ENCODE data around the gene TEX261.

TEX261 gene

GRCh38 chr2:70967189-70967588 lies 27.5 kb downstream of the TEX261 start:
- DNase-seq (ENCODE audit: low read depth in 1 of 2, low spot score in 1 of 2), result no peak
- no peak for TF ChIP-seq POLR2AphosphoS5 (IDR thresholded peaks at IDR 0.05; ENCODE audit: low read depth)
- Histone ChIP-seq H3K27ac (replicated peaks) (no peak overlapping the region), H3K27me3 (ENCODE audit: insufficient read depth, poor library complexity, severe bottlenecking) (peaks cover 7% of the 10 kb centered on the region), H3K4me3 (replicated peaks; ENCODE audit: insufficient read depth, low read length) (no peak overlapping the region)

- DNase-seq (ENCODE audit: low read depth in 1 of 2, low spot score in 1 of 2), result no peak
- H3K27ac ChIP-seq (replicated peaks), result no peak overlapping the region
- peaks cover 7% of the 10 kb centered on the region for H3K27me3 ChIP-seq (ENCODE audit: insufficient read depth, poor library complexity, severe bottlenecking)
- TF ChIP-seq SPI1 (IDR thresholded peaks at IDR 0.05; ENCODE audit: borderline replicate concordance, low read depth), result no peak
- TF ChIP-seq, protein P1, sequence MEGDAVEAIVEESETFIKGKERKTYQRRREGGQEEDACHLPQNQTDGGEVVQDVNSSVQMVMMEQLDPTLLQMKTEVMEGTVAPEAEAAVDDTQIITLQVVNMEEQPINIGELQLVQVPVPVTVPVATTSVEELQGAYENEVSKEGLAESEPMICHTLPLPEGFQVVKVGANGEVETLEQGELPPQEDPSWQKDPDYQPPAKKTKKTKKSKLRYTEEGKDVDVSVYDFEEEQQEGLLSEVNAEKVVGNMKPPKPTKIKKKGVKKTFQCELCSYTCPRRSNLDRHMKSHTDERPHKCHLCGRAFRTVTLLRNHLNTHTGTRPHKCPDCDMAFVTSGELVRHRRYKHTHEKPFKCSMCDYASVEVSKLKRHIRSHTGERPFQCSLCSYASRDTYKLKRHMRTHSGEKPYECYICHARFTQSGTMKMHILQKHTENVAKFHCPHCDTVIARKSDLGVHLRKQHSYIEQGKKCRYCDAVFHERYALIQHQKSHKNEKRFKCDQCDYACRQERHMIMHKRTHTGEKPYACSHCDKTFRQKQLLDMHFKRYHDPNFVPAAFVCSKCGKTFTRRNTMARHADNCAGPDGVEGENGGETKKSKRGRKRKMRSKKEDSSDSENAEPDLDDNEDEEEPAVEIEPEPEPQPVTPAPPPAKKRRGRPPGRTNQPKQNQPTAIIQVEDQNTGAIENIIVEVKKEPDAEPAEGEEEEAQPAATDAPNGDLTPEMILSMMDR (IDR thresholded peaks at IDR 0.05; ENCODE audit: insufficient read depth, low read length), result no peak
- TF ChIP-seq POLR2AphosphoS5 (IDR thresholded peaks at IDR 0.05; ENCODE audit: low read depth), result no peak
- TF ChIP-seq, protein P2, sequence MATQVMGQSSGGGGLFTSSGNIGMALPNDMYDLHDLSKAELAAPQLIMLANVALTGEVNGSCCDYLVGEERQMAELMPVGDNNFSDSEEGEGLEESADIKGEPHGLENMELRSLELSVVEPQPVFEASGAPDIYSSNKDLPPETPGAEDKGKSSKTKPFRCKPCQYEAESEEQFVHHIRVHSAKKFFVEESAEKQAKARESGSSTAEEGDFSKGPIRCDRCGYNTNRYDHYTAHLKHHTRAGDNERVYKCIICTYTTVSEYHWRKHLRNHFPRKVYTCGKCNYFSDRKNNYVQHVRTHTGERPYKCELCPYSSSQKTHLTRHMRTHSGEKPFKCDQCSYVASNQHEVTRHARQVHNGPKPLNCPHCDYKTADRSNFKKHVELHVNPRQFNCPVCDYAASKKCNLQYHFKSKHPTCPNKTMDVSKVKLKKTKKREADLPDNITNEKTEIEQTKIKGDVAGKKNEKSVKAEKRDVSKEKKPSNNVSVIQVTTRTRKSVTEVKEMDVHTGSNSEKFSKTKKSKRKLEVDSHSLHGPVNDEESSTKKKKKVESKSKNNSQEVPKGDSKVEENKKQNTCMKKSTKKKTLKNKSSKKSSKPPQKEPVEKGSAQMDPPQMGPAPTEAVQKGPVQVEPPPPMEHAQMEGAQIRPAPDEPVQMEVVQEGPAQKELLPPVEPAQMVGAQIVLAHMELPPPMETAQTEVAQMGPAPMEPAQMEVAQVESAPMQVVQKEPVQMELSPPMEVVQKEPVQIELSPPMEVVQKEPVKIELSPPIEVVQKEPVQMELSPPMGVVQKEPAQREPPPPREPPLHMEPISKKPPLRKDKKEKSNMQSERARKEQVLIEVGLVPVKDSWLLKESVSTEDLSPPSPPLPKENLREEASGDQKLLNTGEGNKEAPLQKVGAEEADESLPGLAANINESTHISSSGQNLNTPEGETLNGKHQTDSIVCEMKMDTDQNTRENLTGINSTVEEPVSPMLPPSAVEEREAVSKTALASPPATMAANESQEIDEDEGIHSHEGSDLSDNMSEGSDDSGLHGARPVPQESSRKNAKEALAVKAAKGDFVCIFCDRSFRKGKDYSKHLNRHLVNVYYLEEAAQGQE (IDR thresholded peaks at IDR 0.05; ENCODE audit: insufficient replicate concordance, low read depth), result no peak
- TF ChIP-seq GABPA (IDR thresholded peaks at IDR 0.05; ENCODE audit: low read depth), result no peak
- H3K4me3 ChIP-seq (replicated peaks; ENCODE audit: insufficient read depth, low read length), result no peak overlapping the region
These were observed 28.0 kb downstream of the TEX261 start for GRCh38 chr2:70966681-70967080.

GRCh38 chr2:70965506-70965905 lies 29.2 kb downstream of the TEX261 start:
- TF ChIP-seq POLR2AphosphoS5 (IDR thresholded peaks at IDR 0.05; ENCODE audit: low read depth), result no peak
- TF ChIP-seq, protein P2 (IDR thresholded peaks at IDR 0.05; ENCODE audit: insufficient replicate concordance, low read depth), result no peak
- Histone ChIP-seq H3K27ac (replicated peaks) (no peak overlapping the region), H3K27me3 (ENCODE audit: insufficient read depth, poor library complexity, severe bottlenecking) (peaks cover 7% of the 10 kb centered on the region), H3K4me3 (replicated peaks; ENCODE audit: insufficient read depth, low read length) (no peak overlapping the region)
- no peak for DNase-seq (ENCODE audit: low read depth in 1 of 2, low spot score in 1 of 2)

GRCh38 chr2:70964596-70965386 lies 29.9 kb downstream of the TEX261 start:
- Histone ChIP-seq H3K27ac (replicated peaks) (no peak overlapping the region), H3K27me3 (ENCODE audit: insufficient read depth, poor library complexity, severe bottlenecking) (peaks cover 7% of the 10 kb centered on the region), H3K4me3 (replicated peaks; ENCODE audit: insufficient read depth, low read length) (peak overlapping the region; percentile 50)
- DNase-seq (ENCODE audit: low read depth in 1 of 2, low spot score in 1 of 2), result peak in 1 of 2 experiments; percentile 56
- TF ChIP-seq, protein P1 (IDR thresholded peaks at IDR 0.05; ENCODE audit: insufficient read depth, low read length), result peak; percentile 76
- TF ChIP-seq, protein P2 (IDR thresholded peaks at IDR 0.05; ENCODE audit: insufficient replicate concordance, low read depth), result no peak

All from HL-60 (cell line).